Hypothalamus (tissue), 51 donors: ENCODE measurements around the gene TMEM131L.
"Not testable (repeated sequence)": the region's sequence is repeated elsewhere in the genome, so short reads cannot be mapped to it uniquely, and the experiment has no call there.

Source experiments
- DNase-seq, 51 donors: peaks; one replicate each; lab custom pipeline; 2025; lab: John Stamatoyannopoulos, UW

The TMEM131L gene

DNA sequence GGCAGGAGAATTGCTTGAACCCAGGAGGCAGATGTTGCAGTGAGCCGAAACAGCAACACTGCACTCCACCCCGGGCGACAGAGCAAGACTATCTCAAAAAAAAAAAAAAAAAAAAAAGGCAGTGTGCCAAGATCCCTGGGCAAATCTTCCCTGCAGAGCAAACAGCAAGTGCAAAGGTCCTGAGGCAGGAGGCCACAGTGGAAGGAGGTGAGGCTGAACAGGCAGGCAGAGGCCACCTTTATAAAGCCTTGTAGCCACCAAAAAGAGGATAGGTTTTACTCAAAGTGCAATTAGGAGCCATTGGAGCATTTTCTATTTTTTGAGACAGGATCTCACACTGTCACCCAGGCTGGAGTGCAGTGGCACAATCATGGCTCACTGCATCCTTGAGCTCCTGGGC lies 172.8 kb downstream of the TMEM131L start:
- no peak for DNase-seq

DNA sequence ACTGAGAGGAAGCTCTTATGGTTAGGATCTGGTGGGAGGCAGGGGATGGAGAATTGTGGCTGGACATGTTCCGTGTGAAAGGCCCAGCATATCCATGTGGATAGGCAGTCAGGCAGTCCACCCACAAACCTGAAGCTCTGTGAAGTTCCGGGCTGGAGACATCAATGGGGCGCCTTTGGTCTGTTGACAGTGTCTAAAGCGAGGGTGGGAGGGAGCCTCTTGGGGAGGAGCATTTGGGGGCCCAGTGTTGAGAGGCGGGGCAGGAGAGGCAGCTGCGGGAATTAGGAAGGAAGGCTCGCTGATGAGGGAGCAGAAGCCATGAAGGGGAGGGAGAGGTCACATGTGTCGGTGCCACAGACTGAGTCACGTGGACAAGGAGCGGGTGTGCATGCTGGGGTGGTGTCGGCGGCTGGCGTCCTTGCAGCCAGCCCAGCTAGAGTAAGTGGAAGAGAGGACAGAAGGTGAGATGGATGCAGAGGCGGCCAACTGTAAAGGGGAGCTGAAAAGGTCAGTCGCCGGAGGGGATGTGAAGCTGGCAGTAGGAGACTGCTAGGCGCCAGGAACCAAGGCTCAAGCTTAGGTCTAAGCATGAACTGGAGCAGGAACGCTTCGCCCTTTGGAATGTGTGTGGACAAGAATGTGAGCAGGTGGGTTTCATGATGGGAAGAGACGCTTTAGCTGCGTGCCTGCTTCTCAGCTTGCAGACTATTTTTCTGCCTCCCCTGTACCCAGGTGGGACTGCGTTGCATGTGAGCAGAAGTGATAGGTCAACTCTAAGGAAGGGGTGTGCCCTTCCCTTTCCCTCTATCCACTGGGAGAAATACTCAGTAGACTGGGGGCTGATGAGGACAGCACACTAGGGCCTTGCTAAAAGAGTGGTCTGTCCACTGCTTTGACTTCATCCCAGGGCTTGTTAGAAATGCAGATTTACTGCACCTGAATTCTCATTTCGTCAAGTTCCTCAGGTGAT lies 174.0 kb downstream of the TMEM131L start:
- no peak for DNase-seq

DNA sequence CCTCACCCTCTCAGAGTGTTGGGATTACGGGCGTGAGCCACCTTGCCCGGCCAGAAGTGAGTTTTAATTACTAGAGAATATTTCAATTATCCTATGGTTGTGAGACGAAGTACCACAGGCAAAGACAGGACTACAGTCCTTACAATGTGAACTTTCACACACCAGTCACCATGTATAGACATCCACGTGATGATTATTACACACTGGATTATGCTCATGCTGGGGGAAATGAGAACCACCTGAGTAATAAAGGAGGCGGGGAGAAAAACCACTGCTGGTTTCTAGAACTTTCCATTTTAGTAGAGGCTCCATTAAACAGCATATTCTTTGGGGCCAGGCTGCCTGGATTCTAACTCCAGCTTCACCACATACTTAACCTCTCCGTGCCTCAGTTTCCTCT lies 175.4 kb downstream of the TMEM131L start:
- no peak for DNase-seq

DNA sequence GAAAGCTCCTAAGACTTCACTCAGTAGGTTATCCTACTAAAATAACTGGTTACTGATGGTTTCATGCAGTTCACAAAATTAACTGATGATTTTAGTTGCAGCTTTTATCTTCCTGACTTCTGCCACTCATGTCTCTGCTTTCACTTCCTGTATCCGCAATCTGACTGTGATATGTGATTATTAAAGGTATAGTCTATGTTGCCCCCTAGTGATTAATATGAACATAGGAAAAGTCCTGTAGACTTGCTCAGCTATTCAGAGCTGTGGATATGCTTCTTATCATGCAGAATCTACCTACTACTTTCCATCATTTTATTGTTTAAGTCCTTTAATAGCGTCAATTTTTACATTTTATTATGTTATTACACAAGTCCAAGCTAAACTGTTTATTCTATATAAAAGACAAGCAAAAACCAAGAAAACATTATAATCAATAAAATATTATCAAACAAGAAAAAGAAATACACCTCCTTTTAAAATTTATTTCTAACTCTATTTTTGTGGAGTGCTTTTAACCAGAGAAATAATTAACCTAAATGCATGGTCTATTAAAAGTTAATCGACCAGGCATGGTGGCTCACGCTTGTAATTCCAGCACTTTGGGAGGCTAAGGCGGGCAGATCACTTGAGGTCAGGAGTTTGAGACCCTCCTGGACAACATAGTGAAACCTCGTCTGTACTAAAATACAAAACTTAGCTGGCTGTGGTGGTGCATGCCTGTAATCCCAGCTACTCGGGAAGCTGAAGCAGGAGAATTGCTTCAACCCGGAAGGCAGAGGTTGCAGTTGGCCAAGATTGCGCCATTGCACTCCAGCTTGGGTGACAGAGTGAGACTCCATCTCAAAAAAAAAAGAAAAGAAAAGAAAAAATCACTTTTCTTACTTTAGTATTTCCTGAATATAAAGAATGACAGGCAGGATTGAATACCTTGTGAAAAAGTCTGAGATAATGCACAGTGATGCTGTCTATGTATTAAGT lies 177.5 kb downstream of the TMEM131L start:
- DNase-seq: no peak

DNA sequence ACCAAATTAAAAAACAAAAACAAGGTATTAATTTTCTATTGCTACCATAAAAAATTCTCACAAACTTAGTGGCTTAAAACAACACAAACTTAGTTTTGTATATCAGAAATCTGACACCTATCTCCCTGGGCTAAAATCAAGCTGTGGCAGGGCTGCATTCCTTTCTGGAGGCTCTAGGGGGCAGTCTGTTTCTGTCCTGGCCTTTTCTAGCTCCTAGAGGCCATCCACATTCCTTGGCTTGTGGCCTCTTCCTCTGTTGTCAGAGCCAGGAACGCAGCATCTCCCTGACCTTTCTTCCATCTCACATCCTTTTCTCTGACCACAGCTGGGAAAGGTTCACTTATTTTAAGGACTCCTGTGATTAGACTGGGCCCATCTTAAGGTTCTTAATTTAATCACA lies 179.0 kb downstream of the TMEM131L start:
- DNase-seq: no peak

DNA sequence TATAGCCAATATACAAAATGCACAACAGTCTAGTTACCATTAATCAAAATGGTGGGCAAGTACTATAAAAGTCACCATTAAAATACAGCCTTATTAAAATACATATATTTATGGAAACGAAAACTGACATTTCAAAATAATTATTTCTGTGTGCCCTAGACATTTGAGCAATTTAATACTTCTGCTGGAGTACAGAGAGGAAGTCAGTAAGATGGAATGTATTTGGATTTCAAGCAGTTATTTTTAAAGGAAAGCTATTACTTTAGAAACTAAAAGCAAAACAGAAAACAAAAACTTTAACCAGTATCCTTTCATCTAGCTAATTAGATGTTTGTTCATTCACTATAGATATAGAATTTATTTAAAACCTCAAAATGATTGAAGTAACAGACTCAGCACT lies 180.1 kb downstream of the TMEM131L start:
- DNase-seq: no peak

DNA sequence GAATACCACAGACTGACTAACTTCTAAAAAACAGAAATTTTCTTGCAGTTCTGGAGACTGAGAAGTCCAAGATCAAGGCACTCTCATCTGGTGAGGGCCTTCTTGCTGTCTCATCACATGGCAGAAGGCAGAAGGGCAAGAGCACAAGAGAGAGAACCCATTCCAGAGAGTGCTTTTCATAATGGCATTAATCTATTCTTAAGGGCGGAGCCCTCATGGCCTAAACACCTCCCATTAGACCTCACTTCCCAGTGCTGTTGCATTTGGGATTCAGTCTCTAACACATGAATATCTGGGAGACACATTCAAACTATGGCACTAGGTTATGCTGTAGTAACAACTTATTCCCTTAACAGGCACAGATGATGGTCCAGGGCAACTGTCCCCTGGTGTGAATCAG lies 180.8 kb downstream of the TMEM131L start:
- DNase-seq: no peak

DNA sequence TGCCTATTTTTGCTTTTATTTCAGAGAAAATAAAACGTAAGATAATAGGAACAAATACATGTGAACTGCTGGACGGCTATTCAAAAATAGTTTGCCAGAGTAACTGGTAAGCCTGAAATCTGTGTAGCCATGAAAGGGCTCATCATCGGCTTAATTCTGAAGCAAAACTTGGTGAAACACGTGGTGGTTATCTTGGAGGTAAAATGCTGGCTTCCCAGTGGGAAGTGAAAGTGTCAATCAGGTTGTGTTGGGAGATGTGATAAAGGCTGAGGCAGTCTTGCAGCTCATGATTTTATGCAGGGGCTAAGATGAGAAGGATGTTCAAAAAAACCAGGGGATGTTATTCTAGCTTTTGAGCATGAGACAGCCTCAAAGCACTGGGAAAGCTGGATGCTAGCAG lies 181.8 kb downstream of the TMEM131L start:
- DNase-seq: no peak

DNA sequence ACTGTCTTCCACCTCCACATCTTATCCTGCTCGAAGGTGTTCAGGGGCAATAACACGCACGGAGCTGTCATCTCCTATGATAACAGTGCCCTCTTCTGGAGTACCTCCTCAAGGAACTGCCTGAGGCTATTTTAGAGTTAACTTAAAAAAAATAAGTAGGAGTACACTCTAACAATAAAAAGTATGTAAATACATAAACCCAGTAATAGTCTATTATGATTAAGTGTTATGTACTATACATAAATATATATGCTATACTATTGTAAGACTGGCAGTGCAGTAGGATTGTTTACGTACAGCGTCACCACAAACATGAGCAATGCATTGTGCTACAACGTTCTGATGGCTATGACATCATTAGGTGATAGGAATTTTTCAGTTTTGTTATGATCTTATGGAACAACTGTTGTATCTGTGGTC lies 183.4 kb downstream of the TMEM131L start:
- no peak for DNase-seq

DNA sequence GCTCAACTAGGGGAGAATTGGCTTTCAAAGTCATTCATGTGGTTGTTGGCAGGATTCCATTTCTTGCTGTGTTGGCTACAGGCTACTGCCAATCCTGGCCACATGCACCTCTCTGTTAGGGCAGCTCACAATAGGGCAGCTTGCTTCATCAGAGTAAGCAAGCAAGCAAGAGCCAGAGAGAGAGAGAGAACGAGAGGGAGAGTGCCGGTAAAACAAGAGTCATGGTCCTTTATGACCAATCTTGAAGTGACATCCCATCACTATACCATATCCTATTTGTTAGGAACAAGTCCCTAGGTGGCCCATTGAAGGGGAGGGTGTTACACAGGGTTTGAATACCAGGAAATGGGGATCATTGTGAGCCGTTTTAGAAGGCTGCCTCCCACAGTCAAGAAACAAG lies 185.0 kb downstream of the TMEM131L start:
- DNase-seq: peak in 13 of 51 donors; percentile 8 to 35 (median 19)

DNA sequence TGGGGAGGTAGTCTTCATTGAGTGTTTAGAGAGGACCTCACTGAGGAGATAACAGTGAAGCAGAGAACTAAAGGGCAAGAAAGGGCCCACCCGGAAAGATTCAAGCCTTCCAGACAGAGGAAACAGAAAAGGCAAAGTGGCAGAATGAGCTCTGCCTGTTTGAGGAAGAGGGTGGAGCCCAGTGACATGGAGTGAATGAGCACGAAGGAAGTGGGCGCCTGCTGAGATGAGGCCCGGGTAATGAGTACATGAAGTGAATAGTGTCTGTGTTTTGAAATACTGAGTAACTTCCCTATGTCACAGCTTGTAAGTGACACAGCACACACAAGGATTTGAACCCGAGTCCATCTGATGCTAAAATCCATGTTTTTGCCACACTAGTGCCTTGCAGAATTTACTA lies 185.4 kb downstream of the TMEM131L start:
- peak in 20 of 51 donors; percentile 3 to 58 (median 16) for DNase-seq

DNA sequence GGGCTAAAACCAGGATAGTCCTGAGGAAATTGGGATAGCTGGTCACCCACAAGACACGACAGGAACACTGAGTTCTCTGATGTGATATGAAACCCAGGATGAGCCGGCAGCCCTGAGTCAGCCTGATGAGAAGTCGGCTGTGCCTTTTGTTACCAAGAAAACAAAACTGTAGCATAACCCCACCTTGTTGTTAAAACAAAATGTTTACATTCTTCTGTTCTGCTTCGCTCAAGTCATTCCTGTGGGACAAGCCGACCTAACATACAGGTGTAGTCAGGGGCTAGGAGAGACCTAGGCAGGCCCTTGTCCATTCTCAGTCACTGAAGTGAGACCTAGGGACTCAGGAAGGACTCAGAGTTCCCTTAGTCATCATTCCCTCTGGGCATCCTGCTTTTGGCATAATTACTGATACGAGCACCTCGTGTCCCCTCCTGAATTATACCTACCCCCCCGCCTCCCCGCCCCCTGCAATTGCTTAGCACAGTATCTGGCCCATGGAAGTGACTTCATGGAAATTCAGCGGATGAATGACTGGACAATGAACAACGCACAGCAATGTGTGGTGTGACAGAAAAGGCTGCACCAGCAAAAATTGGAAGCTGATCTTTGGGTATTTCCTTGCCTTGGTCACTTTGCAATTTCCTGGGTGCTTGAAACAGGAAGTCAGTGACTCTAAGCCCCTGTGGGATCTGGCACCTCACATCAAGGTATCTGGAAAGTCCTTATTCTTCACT lies 186.1 kb downstream of the TMEM131L start:
- DNase-seq: peak in 2 of 51 donors; percentile 13 to 58

DNA sequence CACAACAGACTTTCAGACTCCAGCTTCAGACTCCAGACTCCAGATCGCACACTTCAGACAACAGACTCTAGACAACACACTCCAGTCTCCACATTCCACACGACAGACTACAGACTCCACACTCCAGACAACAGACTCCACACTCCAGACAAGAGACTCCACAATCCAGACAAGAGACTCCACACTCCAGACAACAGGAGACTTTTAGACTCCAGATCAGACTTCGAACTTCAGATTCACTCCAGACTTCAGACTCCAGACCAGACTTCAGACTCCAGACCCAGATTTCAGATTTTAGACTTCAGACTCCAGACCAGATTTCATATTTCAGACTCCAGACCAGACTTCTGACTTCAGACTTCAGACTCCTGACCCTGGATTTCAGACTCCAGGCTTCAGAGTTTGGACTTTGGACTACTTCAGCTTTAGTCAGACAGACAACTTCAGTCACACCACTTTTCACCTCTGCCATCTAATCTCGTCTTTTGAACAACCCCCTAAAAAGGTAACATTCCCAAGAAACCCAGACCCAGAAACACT lies 188.9 kb downstream of the TMEM131L start:
- no peak for DNase-seq

DNA sequence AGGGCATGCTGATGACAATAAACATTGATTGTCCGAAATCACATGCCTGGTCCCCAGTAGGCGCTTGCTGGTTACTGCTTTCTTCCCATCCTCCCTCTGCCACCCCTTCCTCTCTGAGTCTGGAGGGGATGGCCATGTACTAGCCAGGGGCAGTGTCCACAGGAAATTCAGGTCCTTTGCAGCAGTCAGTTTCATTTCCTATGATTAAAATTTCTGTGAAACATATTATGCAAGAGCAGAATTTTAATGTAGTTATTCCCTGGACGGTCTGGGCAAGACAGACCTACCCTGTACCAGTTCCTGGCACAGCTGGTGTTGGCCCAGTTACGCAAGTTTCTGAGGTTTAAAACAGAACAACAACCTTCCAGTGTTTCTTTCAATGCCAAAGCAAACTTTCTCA lies 189.8 kb downstream of the TMEM131L start:
- DNase-seq: peak in 21 of 51 donors; percentile 6 to 64 (median 17)

DNA sequence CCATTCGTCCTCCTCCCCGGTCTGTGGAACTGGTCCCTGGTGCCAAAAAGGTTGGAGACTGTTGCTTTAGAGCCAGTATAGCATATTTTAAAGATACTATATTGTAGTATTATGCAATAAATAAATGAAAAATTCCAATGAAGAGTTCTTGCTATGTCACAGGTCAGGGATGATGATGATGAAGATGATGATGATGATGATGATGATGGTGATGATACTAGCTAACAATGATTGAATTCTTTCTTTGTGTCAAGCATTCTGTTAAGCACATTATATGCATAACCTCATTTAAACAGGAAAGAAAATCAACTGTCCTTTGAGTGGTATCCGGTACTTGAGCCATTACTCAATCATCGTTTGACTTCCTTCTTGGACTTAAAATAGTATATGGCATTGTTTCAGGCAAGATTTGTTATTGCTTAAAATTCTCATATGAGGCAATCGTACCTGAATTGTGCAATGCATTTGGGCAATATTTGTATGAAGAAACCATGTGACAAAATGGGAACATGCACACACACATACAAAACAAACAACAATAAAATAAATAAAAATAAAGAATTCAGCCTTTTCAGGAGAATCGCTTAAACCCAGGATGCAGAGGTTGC lies 195.2 kb downstream of the TMEM131L start:
- DNase-seq: no peak

DNA sequence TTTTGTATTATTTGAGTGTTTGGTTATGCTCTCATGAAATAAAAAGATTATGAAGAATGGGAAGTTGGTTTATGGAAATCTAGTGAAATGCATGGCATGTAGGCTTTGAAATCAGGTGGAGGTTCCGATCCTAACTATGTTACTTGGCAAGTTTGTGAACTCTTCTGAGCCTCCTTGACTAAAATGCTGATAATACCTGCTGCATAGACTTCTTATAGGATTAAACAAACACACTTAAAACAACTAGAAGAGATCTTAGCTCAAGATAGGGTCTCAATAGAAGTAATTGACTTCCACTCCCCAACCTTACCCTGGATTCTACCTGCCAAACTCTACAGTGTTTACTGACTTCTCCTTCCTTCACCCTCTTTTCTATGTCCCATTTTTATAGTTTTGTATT lies 195.7 kb downstream of the TMEM131L start:
- no peak for DNase-seq

DNA sequence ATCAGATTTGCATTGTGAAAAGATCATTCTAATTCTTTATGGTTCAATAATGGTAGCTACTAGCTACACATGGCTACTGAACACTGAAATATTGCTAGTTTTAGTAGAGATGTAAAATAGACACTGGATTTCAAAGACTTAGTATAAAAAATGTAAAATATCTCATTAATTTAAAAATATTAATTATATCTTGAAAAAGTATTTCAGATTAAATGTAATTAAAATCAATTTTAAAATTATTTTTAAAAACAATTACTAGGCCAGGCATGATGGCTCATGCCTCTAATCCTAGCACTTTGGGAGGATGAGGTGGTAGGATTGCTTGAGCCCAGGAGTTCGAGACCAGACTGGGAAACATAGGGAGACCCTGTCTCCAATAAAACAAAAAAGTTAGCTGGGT lies 197.5 kb downstream of the TMEM131L start:
- DNase-seq: no peak

DNA sequence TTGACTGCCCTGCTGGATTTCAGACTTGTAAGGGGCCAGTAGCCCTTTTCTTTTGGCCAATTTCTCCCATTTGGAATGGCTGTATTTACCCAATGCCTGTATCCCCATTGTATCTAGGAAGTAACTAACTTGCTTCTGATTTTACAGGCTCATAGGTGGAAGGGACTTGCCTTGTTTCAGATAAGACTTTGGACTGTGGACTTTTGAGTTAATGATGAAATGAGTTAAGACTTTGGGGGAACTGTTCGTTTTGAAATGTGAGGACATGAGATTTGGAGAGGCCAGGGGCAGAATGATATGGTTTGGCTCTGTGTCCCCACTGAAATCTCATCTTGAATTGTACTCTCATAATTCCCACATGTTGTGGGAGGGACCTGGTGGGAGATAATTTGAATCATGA lies 200.3 kb downstream of the TMEM131L start:
- DNase-seq: not testable (repeated sequence)

DNA sequence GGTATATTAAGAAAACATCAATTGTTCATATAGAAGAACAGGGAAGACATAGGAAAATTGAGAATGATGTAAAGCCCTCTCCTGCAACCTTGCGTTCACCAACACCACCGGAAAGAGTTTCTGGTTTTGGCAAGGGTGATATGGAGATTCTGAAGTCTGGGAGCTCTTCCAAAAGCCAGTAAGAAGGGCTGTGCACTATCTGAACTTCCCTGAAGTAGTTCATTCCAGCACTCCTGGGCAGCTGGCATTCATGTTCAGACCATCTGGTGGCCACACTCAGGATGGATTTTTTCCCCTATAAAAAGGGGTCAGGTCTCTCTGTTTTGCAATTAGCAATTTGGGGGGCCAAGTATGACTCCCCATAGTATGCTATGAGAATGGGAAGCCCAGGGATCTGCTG lies 202.5 kb downstream of the TMEM131L start:
- DNase-seq: no peak

DNA sequence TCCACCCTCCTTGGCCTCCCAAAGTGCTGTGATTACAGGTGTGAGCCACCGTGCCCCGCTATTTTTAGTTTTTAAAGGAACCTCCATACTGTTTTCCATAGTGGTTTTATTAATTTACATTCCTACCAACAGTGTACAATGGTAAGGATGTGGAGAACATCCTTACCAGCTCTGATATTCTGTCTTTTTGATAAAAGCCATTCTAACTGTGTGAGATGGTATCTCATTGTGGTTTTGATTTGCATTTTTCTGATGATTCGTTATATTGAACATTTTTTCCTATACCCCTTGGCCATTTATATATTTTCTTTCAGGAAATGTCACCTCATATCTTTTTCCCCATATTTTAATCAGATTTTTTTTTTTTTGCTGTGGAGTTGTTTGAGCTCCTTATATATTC lies 203.7 kb downstream of the TMEM131L start:
- DNase-seq: no peak
